Caco-2 (cell line): ENCODE data around the gene TMEM182. TPM values are rescaled to one million over a fixed set of nuclear protein-coding genes. Genes with fewer than 3 reads are reported as not detected.

Source experiments
- BruUV-seq: library from RNA; stranded (reverse); fragments of 400-500 nt; replicated peaks from 2 replicates; lab custom pipeline; 2021; lab: Mats Ljungman, UMichigan
- CTCF ChIA-PET: fragments of 300-600 bp; sonication (Branson Sonifier 250); formaldehyde crosslinking; loops from one replicate; lab custom pipeline; 2022; ENCODE audit warnings: antibody characterized with exemption; lab: Charles Lee
- POLR2A ChIA-PET: fragments of 300-600 bp; sonication (Branson Sonifier 250); formaldehyde crosslinking; loops from one replicate; lab custom pipeline; 2022; ENCODE audit warnings: antibody characterized with exemption; lab: Charles Lee
- DNase-seq, 2 experiments: peaks; one replicate each; pipeline versions ENCODE4 v3.0.0 to v3.0.0-alpha.2; 2020 to 2022
- H3K27me3 ChIP-seq: replicated peaks from 2 replicates; pipeline ENCODE4 v1.6.0; 2011; ENCODE audit warnings: low read length; ENCODE audit not compliant: control insufficient read depth, insufficient read depth
- H3K36me3 ChIP-seq: 2 replicates; pipeline ENCODE4 v1.5.1; 2011; ENCODE audit warnings: low read length; ENCODE audit not compliant: control insufficient read depth, insufficient read depth
- H3K4me1 ChIP-seq: fragments of 250-450 bp; sonication (Bioruptor Pico); 2 replicates; pipeline ENCODE4 v1.5.1; 2020; ENCODE audit warnings: mild to moderate bottlenecking
- H3K4me3 ChIP-seq: 2 replicates; pipeline ENCODE4 v1.5.1; 2011; ENCODE audit warnings: low read depth, mild to moderate bottlenecking, control low read depth, low read length
- H3K9me3 ChIP-seq: fragments of 250-450 bp; sonication (Bioruptor Pico); 2 replicates; pipeline ENCODE4 v1.5.1; 2020; ENCODE audit warnings: mild to moderate bottlenecking, moderate library complexity
- H3K27ac Mint-ChIP-seq: one replicate; pipeline ENCODE4 v1.8.0; 2022; ENCODE audit warnings: mixed read lengths; ENCODE audit not compliant: unreplicated experiment
- H3K27me3 Mint-ChIP-seq: one replicate; pipeline ENCODE4 v1.8.0; 2022; ENCODE audit warnings: mixed read lengths; ENCODE audit not compliant: insufficient read depth, unreplicated experiment
- H3K36me3 Mint-ChIP-seq: one replicate; pipeline ENCODE4 v1.8.0; 2022; ENCODE audit warnings: mild to moderate bottlenecking, mixed read lengths; ENCODE audit not compliant: insufficient read depth, unreplicated experiment
- H3K4me1 Mint-ChIP-seq: one replicate; pipeline ENCODE4 v1.8.0; 2022; ENCODE audit warnings: low read depth, mixed read lengths; ENCODE audit not compliant: unreplicated experiment
- H3K4me3 Mint-ChIP-seq: one replicate; pipeline ENCODE4 v1.8.0; 2022; ENCODE audit warnings: mild to moderate bottlenecking, moderate library complexity, mixed read lengths; ENCODE audit not compliant: unreplicated experiment
- H3K9me3 Mint-ChIP-seq: one replicate; pipeline ENCODE4 v1.8.0; 2022; ENCODE audit warnings: mixed read lengths; ENCODE audit not compliant: unreplicated experiment
- intact Hi-C: fragments of 100-400 bp; cut with micrococcal nuclease; formaldehyde crosslinking; loops from one replicate; pipeline ENCODE4 v1.10.0; 2022; ENCODE audit not compliant: unreplicated experiment
- total RNA-seq: library from RNA; stranded (reverse); gene quantifications from 2 replicates; pipeline ENCODE4 v1.2.3, GENCODE V29; 2022
- TF ChIP-seq, protein P1 (sequence below), 2 experiments: fragments of 200-600 bp in 1 of 2; IDR thresholded peaks; 1 replicate in 1 of 2; 2 replicates in 1 of 2; pipeline versions ENCODE4 v1.5.1 to v1.8.0; 2011 to 2022; ENCODE audit warnings: antibody characterized with exemption in 1 of 2, control low read depth in 1 of 2, inconsistent platforms in 1 of 2, low read depth in 1 of 2, low read length in 1 of 2, mild to moderate bottlenecking in 1 of 2, moderate library complexity in 1 of 2; ENCODE audit not compliant: insufficient read depth in 1 of 2, severe bottlenecking in 1 of 2, unreplicated experiment in 1 of 2

TMEM182 gene
- total RNA-seq, 1 experiment from 2014 or later: 13.6 TPM

DNA sequence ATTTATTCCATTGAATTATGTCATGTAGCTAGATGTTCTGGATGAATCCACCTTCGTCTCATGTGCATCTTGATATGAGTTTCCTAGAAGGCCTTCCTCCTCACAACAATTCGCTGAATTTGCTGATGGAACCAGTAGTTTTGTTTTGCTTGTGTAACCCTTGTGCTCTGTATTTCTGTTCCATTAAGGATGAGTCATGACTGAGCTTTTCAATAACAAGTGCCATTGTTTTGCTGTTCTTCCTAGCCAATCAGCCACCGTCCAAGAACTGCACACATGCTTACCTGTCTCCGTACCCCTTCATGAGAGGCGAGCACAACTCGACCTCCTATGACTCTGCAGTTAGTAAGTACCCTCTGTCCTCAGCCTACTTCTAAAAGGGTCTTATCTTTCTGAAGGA lies 2.3 kb downstream of the TMEM182 start:
- Histone ChIP-seq H3K9me3 (no peaks in the 10 kb centered on the region), H3K27me3 (no peaks in the 10 kb centered on the region), H3K36me3 (no peaks in the 10 kb centered on the region), H3K4me1 (no peaks in the 10 kb centered on the region), H3K4me3 (no peak overlapping the region)
- no peaks in the 10 kb centered on the region for H3K9me3 Mint-ChIP-seq
- no peaks in the 10 kb centered on the region for H3K4me1 Mint-ChIP-seq
- no peaks in the 10 kb centered on the region for H3K27me3 Mint-ChIP-seq
- ChIA-PET POLR2A (no interaction called here), CTCF (interaction anchor here (1.0 to 3.2 kb wide), 2 partner anchors 10 to 21 kb away, joined by 3 to 15 read pairs; no protein-coding TSS in a partner anchor)
- BruUV-seq: no TSS peak
- intact Hi-C loops: no loop called here
- no peak overlapping the region for H3K4me3 Mint-ChIP-seq
- H3K27ac Mint-ChIP-seq: no peak overlapping the region
- TF ChIP-seq, protein P1, sequence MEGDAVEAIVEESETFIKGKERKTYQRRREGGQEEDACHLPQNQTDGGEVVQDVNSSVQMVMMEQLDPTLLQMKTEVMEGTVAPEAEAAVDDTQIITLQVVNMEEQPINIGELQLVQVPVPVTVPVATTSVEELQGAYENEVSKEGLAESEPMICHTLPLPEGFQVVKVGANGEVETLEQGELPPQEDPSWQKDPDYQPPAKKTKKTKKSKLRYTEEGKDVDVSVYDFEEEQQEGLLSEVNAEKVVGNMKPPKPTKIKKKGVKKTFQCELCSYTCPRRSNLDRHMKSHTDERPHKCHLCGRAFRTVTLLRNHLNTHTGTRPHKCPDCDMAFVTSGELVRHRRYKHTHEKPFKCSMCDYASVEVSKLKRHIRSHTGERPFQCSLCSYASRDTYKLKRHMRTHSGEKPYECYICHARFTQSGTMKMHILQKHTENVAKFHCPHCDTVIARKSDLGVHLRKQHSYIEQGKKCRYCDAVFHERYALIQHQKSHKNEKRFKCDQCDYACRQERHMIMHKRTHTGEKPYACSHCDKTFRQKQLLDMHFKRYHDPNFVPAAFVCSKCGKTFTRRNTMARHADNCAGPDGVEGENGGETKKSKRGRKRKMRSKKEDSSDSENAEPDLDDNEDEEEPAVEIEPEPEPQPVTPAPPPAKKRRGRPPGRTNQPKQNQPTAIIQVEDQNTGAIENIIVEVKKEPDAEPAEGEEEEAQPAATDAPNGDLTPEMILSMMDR (IDR thresholded peaks at IDR 0.05; ENCODE audit: insufficient read depth in 1 of 2, low read depth in 1 of 2, low read length in 1 of 2, severe bottlenecking in 1 of 2, unreplicated experiment in 1 of 2): no peak
- no peak for DNase-seq
- H3K36me3 Mint-ChIP-seq: no peaks in the 10 kb centered on the region

DNA sequence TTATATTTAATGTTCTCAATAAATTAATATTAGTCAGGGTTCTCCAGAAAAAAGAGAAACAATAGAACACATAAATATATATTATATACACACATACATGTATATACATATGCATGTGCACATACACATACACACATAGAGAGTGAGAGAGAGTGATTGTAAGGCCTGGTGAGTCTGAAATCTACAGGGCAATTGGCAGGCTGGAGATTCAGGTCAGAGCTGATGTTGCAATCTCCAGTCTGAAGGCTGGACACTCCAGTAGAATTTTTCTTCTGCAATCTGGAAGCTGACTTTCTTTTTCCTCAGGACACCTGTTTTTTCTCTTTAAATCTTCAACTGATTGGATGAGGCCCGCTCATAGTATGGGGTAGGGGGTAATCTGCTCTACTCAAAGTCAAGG lies 3.2 kb downstream of the TMEM182 start:
- Mint-ChIP-seq H3K27ac (no peak overlapping the region), H3K9me3 (no peaks in the 10 kb centered on the region), H3K4me3 (no peak overlapping the region), H3K27me3 (no peaks in the 10 kb centered on the region), H3K36me3 (no peaks in the 10 kb centered on the region), H3K4me1 (no peaks in the 10 kb centered on the region)
- no peaks in the 10 kb centered on the region for H3K9me3 ChIP-seq
- no peaks in the 10 kb centered on the region for H3K27me3 ChIP-seq
- TF ChIP-seq, protein P1 (IDR thresholded peaks at IDR 0.05; ENCODE audit: insufficient read depth in 1 of 2, low read depth in 1 of 2, low read length in 1 of 2, severe bottlenecking in 1 of 2, unreplicated experiment in 1 of 2): no peak
- no peaks in the 10 kb centered on the region for H3K4me1 ChIP-seq
- ChIA-PET CTCF (interaction anchor here (3.2 kb wide), 1 partner anchor 11 kb away, joined by 15 read pairs; no protein-coding TSS in a partner anchor), POLR2A (no interaction called here)
- DNase-seq: no peak
- BruUV-seq: no TSS peak
- intact Hi-C loops: no loop called here
- H3K36me3 ChIP-seq: no peaks in the 10 kb centered on the region
- no peak overlapping the region for H3K4me3 ChIP-seq

DNA sequence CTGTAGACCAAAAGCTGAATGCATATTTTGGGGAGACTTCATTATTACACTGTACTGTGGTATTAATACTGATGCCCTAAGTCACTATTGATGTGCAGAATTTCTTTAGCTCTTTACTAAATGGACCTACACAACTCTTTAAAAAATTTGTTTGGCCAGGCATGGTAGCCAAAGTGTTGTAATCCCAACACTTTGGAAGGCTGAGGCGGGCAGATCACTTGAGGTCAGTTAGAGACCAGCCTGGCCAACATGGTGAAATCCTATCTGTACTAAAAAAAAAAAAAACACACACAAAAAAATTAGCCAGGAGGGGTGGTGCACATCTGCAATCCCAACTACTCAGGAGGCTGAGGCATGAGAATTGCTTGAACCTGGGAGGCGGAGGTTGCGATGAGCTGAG lies 6.4 kb downstream of the TMEM182 start:
- POLR2A ChIA-PET: no interaction called here
- BruUV-seq: no TSS peak

More for the DNA sequence above, 6.4 kb downstream of the TMEM182 start:
- TF ChIP-seq, protein P1 (IDR thresholded peaks at IDR 0.05; ENCODE audit: insufficient read depth in 1 of 2, low read depth in 1 of 2, low read length in 1 of 2, severe bottlenecking in 1 of 2, unreplicated experiment in 1 of 2): no peak
- no peaks in the 10 kb centered on the region for H3K27me3 Mint-ChIP-seq
- no peaks in the 10 kb centered on the region for H3K36me3 ChIP-seq
- H3K27me3 ChIP-seq: no peaks in the 10 kb centered on the region
- no peaks in the 10 kb centered on the region for H3K9me3 Mint-ChIP-seq
- H3K4me3 Mint-ChIP-seq: no peak overlapping the region
- intact Hi-C loops: no loop called here
- no peak overlapping the region for H3K4me3 ChIP-seq
- H3K27ac Mint-ChIP-seq: no peak overlapping the region
- H3K9me3 ChIP-seq: no peaks in the 10 kb centered on the region
- no peaks in the 10 kb centered on the region for H3K4me1 ChIP-seq
- no peaks in the 10 kb centered on the region for H3K36me3 Mint-ChIP-seq
- H3K4me1 Mint-ChIP-seq: no peaks in the 10 kb centered on the region
- no peak for DNase-seq
- CTCF ChIA-PET: no interaction called here
